HG02943 (cell line): ENCODE data around the gene MRM2.

Experiments used
- ATAC-seq: cut with Tn5 transposase; IDR thresholded peaks from one replicate; pipeline ENCODE4 v1.9.1; 2021; ENCODE audit warnings: mild to moderate bottlenecking, low read depth, moderate library complexity; ENCODE audit not compliant: unreplicated experiment

The MRM2 gene

GRCh38 chr7:2193575-2194305 lies 48.3 kb downstream of the MRM2 start:
- no peak for ATAC-seq

GRCh38 chr7:2192831-2193534 lies 49.0 kb downstream of the MRM2 start:
- no peak for ATAC-seq

GRCh38 chr7:2191016-2191415 lies 51.0 kb downstream of the MRM2 start:
- ATAC-seq = no peak

GRCh38 chr7:2190531-2190930 lies 51.5 kb downstream of the MRM2 start:
- no peak for ATAC-seq

- ATAC-seq = no peak
These were observed 55.8 kb downstream of the MRM2 start for GRCh38 chr7:2186166-2186565.

- no peak for ATAC-seq
These were observed 56.3 kb downstream of the MRM2 start for GRCh38 chr7:2185715-2186114.
